UCSD-AML1 (cell line): ENCODE measurements around the gene CYP4Z1.
A peak's percentile ranks its signal among the peaks of the same experiment; 100 is the strongest.
"Not testable (repeated sequence)": the region's sequence is repeated elsewhere in the genome, so short reads cannot be mapped to it uniquely, and the experiment has no call there.

ENCODE experiments used
- DNase-seq: peaks from one replicate; lab custom pipeline; 2025; ENCODE audit not compliant: unreplicated experiment; lab: John Stamatoyannopoulos, UW

The CYP4Z1 gene, protein sequence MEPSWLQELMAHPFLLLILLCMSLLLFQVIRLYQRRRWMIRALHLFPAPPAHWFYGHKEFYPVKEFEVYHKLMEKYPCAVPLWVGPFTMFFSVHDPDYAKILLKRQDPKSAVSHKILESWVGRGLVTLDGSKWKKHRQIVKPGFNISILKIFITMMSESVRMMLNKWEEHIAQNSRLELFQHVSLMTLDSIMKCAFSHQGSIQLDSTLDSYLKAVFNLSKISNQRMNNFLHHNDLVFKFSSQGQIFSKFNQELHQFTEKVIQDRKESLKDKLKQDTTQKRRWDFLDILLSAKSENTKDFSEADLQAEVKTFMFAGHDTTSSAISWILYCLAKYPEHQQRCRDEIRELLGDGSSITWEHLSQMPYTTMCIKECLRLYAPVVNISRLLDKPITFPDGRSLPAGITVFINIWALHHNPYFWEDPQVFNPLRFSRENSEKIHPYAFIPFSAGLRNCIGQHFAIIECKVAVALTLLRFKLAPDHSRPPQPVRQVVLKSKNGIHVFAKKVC

DNA sequence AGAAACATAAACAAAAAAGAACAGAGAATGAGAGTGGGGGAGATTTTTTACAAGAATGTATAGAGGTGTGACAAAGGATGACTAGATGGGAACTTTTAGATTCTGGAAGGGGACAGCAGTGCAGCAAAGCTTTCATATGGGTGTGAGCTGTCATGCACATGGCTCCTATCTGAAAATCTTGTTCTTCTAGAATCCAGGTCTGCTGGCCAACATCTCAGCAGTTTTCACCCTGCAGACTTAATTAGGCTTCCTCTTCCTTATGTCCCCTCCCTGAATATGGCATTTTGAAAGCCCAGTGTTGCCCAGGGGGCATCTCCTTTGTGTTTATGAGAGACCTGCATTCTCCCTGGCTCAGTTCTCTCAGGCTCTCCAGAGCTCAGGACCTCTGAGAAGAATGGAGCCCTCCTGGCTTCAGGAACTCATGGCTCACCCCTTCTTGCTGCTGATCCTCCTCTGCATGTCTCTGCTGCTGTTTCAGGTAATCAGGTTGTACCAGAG is at the start of gene CYP4Z1:
CYP4Z1 (plus strand) TSS at position 135 of the 498 bp plus-strand sequence; CDS start at position 395, 260 bp downstream.
- no peak for DNase-seq

DNA sequence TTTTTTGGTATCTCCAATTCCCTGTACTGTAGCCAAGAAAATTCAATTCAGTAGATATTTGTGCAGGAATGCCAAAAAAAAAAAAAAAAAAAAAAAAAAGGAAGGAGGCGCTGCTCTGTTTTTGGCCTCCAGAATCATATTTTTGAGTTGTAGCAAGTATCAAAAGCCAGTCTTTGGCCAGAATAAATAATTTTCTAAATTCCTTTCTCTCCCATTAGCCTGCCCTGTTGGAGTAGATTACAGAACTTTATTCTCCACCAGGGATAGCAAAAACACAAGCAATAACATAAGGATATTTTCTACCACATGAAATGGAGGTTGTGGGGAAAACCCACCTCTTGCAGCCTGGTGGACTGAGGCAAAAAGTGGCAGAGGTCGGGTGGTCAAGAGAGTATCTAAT is 46.0 kb upstream of the CYP4Z1 start:
- DNase-seq = no peak

DNA sequence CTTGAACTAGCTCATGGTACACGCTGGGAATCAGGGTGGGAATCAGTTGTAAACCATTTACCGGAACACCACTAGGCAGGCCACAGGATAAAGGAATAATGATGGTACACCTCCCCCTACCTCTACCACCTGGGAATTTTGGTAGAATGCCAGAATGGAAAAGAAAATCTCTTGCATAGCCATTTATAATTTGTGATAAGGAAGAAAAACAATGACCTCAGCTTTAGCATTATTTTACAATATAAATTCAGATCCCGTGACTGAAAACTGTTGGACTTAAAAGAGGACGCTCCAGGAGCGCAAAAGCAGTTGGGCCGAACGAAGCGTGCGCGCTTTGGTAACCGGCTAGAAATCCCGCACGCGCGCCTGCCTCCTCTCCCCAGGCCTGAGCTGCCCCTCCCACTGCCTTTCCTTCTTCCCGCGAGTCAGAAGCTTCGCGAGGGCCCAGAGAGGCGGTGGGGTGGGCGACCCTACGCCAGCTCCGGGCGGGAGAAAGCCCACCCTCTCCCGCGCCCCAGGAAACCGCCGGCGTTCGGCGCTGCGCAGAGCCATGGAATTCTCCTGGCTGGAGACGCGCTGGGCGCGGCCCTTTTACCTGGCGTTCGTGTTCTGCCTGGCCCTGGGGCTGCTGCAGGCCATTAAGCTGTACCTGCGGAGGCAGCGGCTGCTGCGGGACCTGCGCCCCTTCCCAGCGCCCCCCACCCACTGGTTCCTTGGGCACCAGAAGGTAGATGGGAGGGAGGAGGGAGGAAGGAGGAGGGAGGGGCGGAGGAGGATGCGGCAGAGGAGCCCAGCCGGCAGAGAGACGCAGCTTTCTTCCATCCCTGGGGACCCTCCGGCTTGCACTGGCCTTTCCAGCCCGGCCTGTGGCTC is 43.5 kb upstream of the CYP4Z1 start, which contains the start of gene CYP4X1:
CYP4X1 (plus strand) TSS at position 402 of the 873 bp plus-strand sequence; CDS start at position 551, 149 bp downstream.
- DNase-seq = no peak

DNA sequence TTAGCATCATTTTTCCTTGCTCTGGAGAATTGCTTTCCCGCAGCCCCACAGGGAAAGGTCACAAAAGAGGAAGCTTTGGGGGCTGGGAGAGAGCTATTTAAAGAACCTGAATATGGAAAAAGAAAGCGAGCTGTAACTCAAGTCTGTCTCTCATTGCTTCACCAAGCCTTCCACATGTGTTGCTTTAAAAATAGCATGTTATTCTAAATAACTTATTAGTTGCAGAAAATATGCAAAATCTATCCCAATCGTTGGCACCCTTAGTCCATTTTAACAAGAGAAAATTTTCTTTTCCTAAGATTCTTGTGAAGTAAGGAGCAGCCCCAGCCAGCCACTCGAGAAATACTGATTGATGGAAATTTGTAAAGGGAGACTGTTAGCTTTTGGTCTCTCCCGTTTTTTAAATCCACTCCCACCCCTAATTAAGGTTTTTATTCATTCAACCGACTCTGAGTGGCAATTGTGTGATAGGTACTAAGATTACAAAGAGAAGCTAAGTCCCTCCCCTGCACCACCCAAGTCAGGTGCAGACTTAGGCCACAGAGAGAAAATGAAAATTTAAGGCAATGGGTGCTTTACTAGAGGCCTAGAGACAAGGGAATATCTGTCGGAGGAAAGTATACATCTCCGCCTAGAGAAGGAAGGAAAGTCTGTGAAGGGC is 42.8 kb upstream of the CYP4Z1 start:
- no peak for DNase-seq

DNA sequence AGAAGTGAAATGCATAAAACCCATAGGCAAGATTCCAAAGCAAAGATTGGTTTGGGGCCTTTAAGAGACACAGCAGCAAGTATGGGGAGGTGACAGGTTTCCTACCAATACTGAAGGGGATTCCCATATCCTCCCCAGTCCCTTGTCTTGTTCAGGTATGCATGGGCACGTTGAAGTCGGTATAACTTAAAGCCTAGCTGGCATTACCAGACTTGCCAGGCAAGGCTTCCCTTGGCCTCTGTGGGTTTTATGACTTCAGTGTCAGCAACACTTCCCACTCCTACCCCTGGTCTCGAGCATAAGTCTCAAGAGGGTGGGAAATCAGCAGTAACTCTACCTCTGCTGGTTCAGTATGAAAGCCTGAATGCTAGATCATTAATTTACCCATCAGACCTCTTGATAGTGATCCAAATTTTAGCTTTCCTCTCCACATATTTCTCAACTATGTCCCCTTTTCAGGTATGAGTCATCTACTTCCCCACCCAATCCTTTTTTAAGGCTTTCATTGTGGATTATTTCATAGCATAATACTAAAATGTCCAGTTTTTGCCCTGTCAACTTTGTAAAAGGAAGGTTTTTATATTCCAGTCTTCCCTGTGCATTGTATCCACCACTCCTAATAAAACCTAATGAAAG is 36.7 kb upstream of the CYP4Z1 start:
- no peak for DNase-seq

DNA sequence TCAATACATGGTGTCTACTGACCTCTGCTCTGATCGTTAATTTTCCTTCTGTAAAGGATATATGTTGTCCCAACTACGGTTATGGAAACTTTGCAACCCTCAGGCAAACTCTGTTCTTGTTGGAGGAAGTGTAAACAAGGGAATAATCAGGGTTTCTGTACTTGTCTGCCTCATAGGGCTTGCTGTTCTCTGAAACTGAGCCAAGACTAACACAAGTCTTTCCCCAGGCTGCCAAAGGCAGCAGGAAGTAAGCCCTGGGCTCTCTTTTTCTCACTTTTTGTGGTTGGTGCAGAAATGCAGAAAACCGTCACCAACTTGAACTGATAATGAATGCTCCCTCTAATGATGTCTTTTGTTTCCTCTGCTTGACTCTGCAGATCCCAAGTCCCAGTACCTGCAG is 36.0 kb upstream of the CYP4Z1 start:
- no peak for DNase-seq

DNA sequence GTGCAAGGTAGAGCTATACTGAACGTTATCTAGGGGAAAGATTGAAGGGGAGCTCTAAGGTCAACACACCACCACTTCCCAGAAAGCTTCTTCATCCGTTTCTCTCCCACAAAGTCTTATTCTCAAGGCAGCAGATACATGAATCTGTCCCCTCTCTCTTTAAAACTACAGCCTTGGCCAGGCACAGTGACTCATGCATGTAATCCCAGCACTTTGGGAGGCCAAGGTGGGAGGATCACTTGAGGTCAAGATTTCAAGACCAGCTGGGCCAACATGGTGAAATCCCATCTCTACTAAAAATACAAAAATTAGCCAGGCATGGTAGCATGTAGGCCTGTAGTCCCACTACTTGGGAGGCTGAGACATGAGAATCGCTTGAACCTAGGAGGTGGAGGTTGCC is 35.4 kb upstream of the CYP4Z1 start:
- no peak for DNase-seq

DNA sequence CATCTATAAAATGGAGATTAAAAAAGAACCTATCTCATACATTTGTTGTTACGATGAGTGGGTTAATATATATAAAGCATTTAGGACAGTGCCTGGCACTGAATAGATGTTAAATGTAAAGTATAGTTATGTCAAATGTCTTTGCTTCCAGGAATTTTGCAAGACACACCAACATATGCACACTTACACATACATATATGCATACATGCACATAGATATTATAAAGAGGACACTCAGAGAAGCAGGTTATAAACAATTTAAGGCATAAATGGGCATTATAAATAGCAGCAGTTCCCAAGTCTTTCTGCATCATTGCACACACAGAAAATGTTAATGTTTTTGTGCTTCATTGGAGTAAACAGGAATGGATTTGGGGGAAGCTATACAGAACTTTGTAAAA is 30.3 kb upstream of the CYP4Z1 start:
- no peak for DNase-seq

DNA sequence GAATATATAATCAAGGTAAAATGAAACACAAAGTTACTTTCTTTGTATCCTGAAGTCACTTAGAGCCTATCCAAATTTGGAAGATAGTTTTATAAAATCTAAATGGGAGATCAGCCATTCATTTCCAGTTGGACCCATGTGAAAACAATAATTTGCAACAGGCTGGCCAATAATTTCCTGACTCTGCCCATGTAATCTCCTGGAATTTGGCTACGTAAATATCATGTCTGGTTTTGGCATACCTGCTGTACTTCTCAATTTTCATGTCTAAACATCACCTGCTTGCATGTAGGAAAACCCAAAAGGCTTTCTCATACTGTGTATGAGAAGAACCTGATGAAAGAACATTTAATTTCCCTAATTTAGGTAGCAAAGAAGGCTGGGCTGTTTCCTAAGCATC is 7.7 kb upstream of the CYP4Z1 start:
- no peak for DNase-seq

DNA sequence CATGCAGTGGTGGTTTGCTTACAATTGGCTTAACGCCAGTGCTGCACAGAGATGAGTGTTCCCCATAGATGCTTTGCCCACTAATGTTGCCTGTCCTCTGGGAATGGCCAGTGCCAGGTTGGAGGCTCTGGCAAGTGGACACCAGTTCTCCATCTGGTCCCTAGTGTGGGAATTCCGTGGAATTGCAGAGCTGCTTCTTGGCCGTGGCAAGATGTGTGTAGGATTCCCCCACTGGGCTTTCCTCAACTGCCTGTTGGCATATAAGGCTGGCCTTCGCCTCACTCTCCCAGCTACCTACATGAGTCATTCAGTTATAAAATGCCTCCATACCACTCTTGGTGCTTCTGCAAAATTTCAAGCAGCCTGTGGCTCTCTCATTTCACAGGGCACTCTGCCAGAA is 2.0 kb downstream of the CYP4Z1 start:
- not testable (repeated sequence) for DNase-seq

DNA sequence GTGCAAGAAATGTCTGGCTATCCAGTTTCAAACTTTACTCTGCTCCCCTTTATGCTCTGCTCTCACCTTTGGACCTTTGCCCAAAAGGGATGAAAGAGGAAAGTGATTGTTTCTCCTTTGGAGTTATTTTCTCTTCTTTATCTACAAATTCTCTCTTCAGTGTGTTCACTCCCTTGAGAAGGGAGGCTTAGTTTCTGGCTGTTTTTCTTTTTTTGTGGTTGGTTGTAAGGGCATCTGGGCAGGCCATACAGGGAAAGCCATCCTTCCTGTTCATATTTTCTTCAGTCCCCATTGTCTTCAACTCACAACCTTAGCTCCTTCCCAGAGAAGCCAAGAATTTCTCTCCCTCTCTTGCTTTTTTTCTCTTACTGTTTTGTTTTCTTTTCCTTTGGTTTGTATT is 2.5 kb downstream of the CYP4Z1 start:
- not testable (repeated sequence) for DNase-seq

DNA sequence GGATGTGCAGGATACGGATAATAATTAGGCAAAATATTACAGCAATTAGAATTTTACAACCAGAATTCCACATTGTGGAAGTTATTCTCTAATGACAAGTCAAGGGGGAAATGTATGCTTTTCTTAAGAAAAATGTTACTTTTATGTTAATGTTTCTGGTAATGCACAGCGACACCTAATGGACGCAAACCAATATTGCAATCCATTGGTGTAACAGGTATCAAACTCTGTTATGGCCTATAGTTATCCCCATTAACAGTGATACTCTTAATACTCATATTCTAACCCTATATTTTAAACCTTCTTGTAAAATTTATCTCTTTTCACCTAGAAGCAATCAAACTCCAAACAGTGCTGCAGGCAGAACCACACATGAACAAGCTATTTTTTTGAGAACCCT is 22.3 kb downstream of the CYP4Z1 start:
- DNase-seq = not testable (repeated sequence)

DNA sequence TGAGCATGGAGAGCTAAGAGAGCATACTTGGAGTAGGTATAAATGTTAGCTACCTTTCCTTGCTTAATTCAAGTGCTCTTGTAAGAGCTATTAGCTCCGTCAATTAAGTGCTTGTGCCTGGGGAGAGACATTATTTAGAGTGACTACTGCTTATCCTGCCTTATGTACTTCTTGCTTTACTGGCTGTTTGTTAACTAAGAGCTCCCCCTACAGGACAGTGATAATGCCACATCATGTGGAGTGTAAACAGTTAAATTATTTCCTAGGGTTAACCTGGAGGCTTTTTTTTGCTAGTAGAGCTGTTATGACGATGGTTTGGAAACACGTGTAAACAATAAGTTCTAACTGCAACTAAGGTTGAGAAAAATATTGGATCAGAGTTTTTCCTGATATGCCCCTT is 24.4 kb downstream of the CYP4Z1 start:
- DNase-seq = not testable (repeated sequence)

DNA sequence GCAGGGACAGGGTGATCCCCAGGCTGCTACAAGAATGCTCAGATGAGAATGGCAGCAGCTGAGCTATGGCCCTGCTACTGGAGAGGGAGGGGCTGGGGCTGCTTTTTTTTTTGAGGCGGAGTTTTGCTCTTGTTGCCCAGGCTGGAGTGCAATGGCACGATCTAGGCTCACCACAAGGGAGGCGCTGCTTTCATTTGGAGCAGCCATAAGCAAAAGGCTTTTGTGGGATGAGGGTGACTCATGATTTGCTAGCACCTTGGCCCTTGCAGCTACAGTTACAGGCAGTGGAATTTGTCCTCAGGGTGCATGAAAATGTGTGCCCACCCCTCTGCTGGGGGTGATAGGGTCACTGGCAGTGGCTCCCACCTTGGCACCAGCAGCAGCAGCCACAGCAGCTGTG is 37.8 kb downstream of the CYP4Z1 start:
- no peak for DNase-seq

DNA sequence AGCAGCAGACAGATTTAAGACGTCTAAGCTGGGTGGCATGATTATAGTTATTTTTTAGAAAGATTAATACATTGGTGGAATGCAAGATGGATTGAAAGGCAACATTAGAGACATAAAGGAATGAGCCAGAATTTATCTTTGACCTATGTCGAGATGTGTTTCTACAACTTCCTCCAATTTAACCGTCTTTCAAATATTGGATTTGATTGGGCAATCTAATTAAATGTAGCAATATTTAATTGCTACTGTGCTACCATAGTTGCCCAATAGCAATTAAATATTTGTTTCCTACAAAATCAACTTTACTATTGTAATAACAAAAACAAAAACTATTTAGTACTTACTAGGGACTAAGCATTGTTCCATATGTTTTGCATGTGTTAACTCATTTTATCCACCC is 39.8 kb downstream of the CYP4Z1 start:
- no peak for DNase-seq

DNA sequence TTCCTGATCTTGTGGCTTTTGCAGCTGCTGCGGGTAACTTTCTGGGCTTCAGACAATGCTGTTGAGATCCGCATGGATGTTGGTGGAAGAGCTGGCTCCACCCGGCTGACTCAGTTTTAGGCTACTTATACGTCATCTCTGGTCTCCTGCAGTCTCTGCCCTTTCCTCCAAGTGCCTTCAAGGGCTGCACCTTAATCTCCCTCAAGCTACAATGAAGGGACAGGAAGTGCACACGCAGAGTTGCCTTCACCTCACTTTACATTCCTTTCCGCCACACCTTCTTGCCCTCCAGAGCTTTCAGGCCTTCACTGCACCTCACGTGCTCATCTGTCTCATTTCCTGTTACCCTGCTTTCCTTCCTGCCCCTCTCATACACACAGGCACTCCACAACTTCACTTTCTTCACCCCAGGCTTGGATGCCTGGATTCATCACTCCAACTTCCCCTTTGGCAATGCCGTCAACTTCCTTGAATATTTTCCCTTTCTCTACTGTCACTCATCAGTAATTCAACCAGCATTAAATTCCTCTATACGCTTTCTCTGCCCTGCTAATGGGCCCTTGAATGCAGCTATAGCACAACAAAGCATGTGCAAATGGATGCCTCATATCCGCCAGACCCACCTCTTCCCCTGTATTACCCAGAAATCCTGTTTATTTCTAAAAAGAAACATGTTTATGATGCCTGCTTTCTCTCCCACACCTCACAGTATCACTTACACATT is 41.0 kb downstream of the CYP4Z1 start:
- DNase-seq = peak; percentile 43

DNA sequence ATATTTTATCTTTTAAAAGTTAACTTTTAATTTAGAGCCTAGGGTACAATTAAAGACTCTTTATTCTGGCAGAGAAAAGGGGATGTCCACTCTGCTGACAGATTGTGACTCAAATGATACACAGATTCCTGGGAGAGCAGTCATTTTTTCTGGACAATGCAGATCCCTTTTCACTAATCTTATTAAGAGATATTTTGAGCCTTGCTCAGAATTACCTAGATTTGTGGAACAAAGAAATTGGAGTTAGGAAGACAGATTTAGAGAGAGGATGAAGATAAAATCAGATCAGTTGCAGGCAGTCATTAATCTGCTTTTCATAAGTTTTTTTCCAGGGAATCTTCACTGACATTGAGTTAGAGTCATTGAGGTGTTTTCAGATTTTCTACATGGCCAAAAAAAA is 42.5 kb downstream of the CYP4Z1 start:
- not testable (repeated sequence) for DNase-seq

DNA sequence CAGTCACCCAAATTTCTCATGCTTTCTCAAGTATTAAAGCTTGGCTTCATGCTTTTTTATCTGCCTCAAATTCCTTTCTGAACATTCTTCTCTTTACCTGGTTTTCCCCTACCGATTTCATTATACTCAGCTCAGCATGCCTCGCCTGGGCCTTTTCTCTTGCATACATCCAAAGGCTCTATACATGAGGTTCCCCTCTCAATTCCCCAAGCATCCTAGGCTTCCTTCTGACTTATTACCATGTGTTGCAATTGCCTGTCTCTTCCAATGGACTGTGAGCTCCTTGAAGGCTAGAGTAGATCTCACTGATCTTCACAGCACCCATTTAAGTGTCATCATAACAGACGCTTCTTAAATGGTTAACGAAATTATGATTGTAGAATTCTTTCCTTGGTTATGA is 46.1 kb downstream of the CYP4Z1 start:
- DNase-seq = no peak

DNA sequence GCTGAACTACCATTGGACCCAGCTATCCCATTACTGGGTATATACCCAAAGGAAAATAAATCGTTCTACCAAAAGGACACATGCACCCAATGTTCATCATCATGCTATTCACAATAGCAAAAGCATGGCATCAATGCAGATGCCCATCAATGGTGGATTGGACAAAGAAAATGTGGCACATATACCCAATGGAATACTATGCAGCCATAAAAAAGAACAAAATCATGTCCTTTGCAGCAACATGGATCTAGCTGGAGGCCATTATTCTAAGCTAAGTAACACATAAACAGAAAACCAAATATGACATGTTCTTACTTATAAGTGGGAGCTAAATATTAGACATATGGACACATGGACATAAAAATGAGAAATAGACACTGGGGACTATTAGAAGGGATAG is 54.0 kb downstream of the CYP4Z1 start:
- not testable (repeated sequence) for DNase-seq

DNA sequence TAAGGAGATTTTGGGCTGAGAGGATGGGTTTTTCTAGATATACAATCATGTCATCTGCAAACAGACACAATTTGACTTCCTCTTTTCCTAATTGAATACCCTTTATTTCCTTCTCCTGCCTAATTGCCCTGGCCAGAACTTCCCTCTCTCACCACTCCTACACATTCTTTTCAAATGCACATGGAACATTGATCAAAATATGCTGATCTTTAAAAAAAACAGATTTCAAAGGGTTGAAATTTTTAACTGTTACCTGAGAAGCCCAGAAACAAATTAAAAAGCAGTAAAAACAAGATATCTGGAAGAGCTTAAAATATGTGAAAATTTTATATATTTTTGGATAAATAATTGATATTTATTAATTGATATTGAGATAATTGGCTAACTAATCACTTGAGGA is 57.8 kb downstream of the CYP4Z1 start:
- DNase-seq = not testable (repeated sequence)
